GM13977 (cell line): ENCODE data around the gene NTN3.
A peak's percentile ranks its signal among the peaks of the same experiment; 100 is the strongest.

Experiments
- DNase-seq: peaks from one replicate; pipeline ENCODE4 v3.0.0; 2012; ENCODE audit warnings: low spot score
- CTCF ChIP-seq: IDR thresholded peaks from 2 replicates; pipeline ENCODE4 v1.5.1; 2012; ENCODE audit warnings: mild to moderate bottlenecking, control low read depth; ENCODE audit not compliant: insufficient read depth; ENCODE audit errors: extremely low read depth, missing control alignments
- in situ Hi-C: fragments of 300-500 bp; cut with MboI; formaldehyde crosslinking; loops from one replicate; pipeline ENCODE4 v1.12.0; 2022; ENCODE audit warnings: low sequenced_read_pairs, low pct_unique_long_range_greater_than_20kb, mixed read lengths, inconsistent platforms; ENCODE audit not compliant: unreplicated experiment

NTN3 gene

DNA sequence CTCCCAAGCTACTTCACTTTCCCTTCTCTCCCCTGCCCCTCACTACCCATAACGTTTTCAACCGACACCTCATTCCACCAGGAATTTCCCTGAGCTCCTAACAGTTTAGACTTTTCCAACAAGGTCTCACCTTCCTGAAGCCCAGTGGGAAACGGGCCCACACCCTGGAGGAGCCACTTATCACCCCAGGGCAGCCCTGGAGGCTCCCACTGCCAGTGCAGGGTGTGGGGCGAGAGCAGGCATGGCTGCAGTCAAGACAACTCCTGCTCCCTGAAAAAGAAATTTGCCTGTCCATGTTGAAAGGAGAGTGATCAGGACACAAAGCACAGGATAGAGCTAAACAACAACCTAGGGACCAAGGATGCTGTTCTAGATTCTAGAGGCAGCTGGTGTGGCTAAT lies 43.6 kb upstream of the NTN3 start:
- no peak for TF ChIP-seq CTCF
- in situ Hi-C loops = loop anchor here (10.0 kb wide), 1 partner anchor 73 kb away; no protein-coding TSS in a partner anchor
- DNase-seq = no peak

DNA sequence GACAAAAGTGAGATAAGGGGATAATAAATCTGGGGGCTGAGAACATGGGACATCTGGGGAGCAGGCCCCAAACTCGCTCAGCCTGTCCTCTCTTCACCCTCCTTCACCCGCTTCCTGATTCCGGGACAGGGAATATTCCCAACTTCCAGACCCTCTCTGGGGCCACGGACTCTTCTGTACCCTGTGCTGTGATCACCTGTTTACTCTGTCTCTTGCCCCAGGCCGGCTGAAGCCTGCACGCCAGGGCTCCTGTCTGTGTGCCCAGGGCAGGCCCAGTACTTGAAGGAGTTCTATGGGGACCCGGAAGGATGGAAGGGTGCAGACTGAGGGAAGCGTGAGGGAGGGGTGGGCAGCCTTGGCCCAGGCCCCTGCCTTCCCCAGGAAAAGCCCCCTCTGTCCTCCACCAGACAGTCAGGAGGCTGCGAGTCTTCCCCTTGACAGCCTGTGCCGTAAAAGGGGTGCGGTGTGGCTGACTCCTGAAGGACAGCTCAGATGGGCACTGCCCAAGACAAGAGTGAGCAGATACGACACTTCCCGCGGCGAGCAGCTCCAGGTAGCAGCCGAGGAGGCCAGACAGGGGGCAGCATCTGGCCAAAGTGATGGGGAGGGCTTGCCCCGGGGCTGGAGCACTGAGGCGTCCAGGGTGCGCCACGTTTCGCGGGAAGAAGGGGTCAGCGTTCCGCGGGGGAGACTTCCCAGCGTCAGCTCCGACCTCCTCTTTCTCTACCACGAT lies 42.9 kb upstream of the NTN3 start:
- in situ Hi-C loops = loop anchor here (10.0 kb wide), 1 partner anchor 73 kb away; no protein-coding TSS in a partner anchor
- peak; percentile 45 for TF ChIP-seq CTCF
- DNase-seq = peak; percentile 57

DNA sequence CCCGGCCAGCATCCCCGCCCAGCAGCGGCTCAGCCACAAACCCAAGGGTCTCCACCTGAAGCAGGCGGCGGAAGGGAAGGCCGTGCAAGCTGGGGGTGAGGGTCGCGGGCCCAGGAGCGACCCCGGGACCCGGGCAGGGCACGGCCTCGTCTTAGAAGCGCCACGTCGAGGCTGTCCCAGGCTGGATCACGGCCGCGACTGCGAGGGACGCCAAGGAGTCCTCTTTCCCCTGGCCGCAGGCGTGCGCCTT lies 42.4 kb upstream of the NTN3 start:
- no peak for DNase-seq
- no peak for TF ChIP-seq CTCF
- in situ Hi-C loops = loop anchor here (10.0 kb wide), 1 partner anchor 74 kb away; no protein-coding TSS in a partner anchor

DNA sequence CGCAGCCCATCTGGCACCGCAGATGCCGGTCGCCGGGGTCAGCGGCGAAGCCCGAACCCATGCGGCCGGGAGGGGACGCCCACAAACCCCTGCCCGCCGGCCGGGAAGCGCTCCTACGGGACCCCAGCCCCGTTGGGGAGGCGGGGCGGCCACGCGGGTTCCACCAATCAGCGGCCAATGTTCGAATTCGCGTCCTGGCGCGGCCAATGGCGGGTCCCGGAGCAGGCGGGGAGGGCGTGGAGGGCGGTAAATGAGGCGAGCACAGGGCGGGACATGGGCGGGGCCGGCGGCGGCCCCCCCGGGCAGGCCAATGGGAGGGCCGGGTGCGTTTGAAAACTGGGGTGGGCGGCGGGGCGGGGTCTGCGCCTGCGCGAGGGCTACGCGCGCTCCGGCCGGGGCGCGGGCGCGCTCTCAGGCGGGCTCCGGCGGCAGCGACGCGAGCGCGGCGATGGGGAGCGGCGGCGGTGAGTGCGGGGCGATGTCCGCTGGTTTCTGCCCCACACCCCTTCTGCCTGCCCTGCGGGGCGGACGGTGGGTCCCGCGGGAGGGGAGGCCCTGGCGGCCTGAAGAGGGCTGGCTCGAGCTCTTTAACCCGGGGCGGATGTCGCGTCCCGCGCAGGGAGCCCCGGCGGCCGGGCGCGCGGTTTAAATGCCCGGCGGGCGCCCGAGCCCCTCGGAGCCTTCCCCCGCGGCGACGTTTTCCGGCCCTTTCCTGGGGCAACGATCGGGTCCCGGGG lies 41.9 kb upstream of the NTN3 start, which contains the start of gene CCNF:
TSS of gene CCNF (plus strand) at position 414 of the 737 bp plus-strand sequence. CDS start at position 449, 35 bp downstream.
- DNase-seq = peak; percentile 100
- in situ Hi-C loops = loop anchor here (10.0 kb wide), 1 partner anchor 74 kb away; no protein-coding TSS in a partner anchor
- peak; percentile 4 for TF ChIP-seq CTCF

- DNase-seq = peak; percentile 62
These were observed 41.1 kb upstream of the NTN3 start for GRCh38 chr16:2429771-2430663.

More at GRCh38 chr16:2429771-2430663, 41.1 kb upstream of the NTN3 start:
- peak; percentile 63 for TF ChIP-seq CTCF
- in situ Hi-C loops = loop anchor here (10.0 kb wide), 1 partner anchor 75 kb away; no protein-coding TSS in a partner anchor
